HepG2 (cell line): ENCODE data around the gene DNAJB6. TPM values are rescaled to one million over a fixed set of nuclear protein-coding genes. Genes with fewer than 3 reads are reported as not detected.
A peak's percentile ranks its signal among the peaks of the same experiment; 100 is the strongest.

ENCODE experiments used
- ATAC-seq: fragments of 200-7000 bp; cut with Tn5 transposase; 3 replicates; pipeline ENCODE4 v1.9.1; 2020; ENCODE audit warnings: mild to moderate bottlenecking, moderate library complexity
- BruUV-seq: library from RNA; stranded (reverse); fragments of 400-500 nt; replicated peaks from 2 replicates; lab custom pipeline; 2021; lab: Mats Ljungman, UMichigan
- CTCF ChIA-PET: fragments of 300-600 bp; formaldehyde crosslinking; extraction: SDS; loops from one replicate; lab custom pipeline; 2021; ENCODE audit warnings: low total read pairs, inconsistent platforms, low intra/inter-chr PET ratio; lab: Yijun Ruan, JAX
- POLR2A ChIA-PET: fragments of 350-600 bp; sonication (Branson Sonifier 250); formaldehyde crosslinking; loops from one replicate; lab custom pipeline; 2020; ENCODE audit warnings: antibody characterized with exemption, inconsistent platforms; lab: Yijun Ruan, JAX
- DNase-seq: peaks from one replicate; pipeline ENCODE4 v3.0.0-alpha.2; 2015; ENCODE audit warnings: low spot score
- FAIRE-seq: peaks from 3 replicates; lab custom pipeline; 2011; peaks lifted over from hg19 to GRCh38; lab: Jason Lieb, UNC
- H2AFZ ChIP-seq: one replicate; pipeline ENCODE4 v1.6.1; 2011; ENCODE audit warnings: low read length, inconsistent platforms
- H3K27ac ChIP-seq: fragments of 300-600 bp; 3 replicates; pipeline ENCODE4 v1.8.0; 2011; ENCODE audit warnings: mixed run types, mild to moderate bottlenecking, mixed read lengths, low read length, inconsistent platforms; ENCODE audit not compliant: insufficient read depth; ENCODE audit errors: extremely low read length
- H3K27me3 ChIP-seq, 2 experiments: fragments of 200-600 bp in 1 of 2; 2 replicates in 1 of 2; 3 replicates in 1 of 2; pipeline versions ENCODE4 v1.6.0 to v1.8.0; 2011; ENCODE audit warnings: low read length in 2 of 2, mild to moderate bottlenecking in 2 of 2, moderate library complexity in 2 of 2, inconsistent platforms in 1 of 2; ENCODE audit not compliant: insufficient read depth in 2 of 2, control insufficient read depth in 1 of 2
- H3K36me3 ChIP-seq, 2 experiments: fragments of 200-600 bp in 1 of 2; replicated peaks in 1 of 2; 2 replicates in 1 of 2; 3 replicates in 1 of 2; pipeline versions ENCODE4 v1.5.1 to v1.8.0; 2011; ENCODE audit warnings: low read length in 2 of 2, inconsistent platforms in 1 of 2; ENCODE audit not compliant: insufficient read depth in 2 of 2, control insufficient read depth in 1 of 2
- H3K4me1 ChIP-seq: 2 replicates; pipeline ENCODE4 v1.5.1; 2012; ENCODE audit warnings: low read length, inconsistent platforms; ENCODE audit not compliant: insufficient read depth
- H3K4me2 ChIP-seq: 2 replicates; pipeline ENCODE4 v1.6.0; 2011; ENCODE audit warnings: low read depth, low read length, inconsistent platforms
- H3K4me3 ChIP-seq, 3 experiments: fragments of 200-600 bp in 1 of 3; sonication (generic), shearing (Covaris generic) in 1 of 3; replicated peaks in 1 of 3; 2 replicates each; pipeline ENCODE4 v1.5.1; 2011 to 2016; ENCODE audit warnings: low read length in 3 of 3, inconsistent platforms in 2 of 3, low read depth in 2 of 3, mild to moderate bottlenecking in 2 of 3, control low read depth in 1 of 3, mixed read lengths in 1 of 3; ENCODE audit not compliant: insufficient read depth in 1 of 3
- H3K79me2 ChIP-seq: one replicate; pipeline ENCODE4 v1.6.1; 2011; ENCODE audit warnings: low read length, inconsistent platforms; ENCODE audit not compliant: insufficient read depth
- H3K9ac ChIP-seq: 2 replicates; pipeline ENCODE4 v1.6.0; 2011; ENCODE audit warnings: mild to moderate bottlenecking, low read depth, low read length, inconsistent platforms; ENCODE audit not compliant: insufficient read depth
- H3K9me3 ChIP-seq: 2 replicates; pipeline ENCODE4 v1.5.1; 2012; ENCODE audit warnings: mild to moderate bottlenecking, low read length
- H4K20me1 ChIP-seq: 2 replicates; pipeline ENCODE4 v1.6.0; 2011; ENCODE audit warnings: inconsistent platforms, mild to moderate bottlenecking, low read length, moderate library complexity; ENCODE audit not compliant: insufficient read depth
- CCDC6 ChIP-seq: sonication (generic); formaldehyde crosslinking; IDR thresholded peaks from 2 replicates; pipeline ENCODE4 v1.8.1; 2022; ENCODE audit warnings: mild to moderate bottlenecking, missing genetic modification reagents, moderate library complexity
- ETV6 ChIP-seq: sonication (generic); formaldehyde crosslinking; conservative IDR thresholded peaks from 2 replicates; pipeline ENCODE4 v1.4.0; 2020; ENCODE audit warnings: missing genetic modification reagents
- HIVEP1 ChIP-seq: sonication (generic); formaldehyde crosslinking; IDR thresholded peaks from 2 replicates; pipeline ENCODE4 v1.4.0; 2020; ENCODE audit warnings: mild to moderate bottlenecking, missing genetic modification reagents
- HNRNPLL ChIP-seq: fragments of 200-400 bp; formaldehyde crosslinking; IDR thresholded peaks from 2 replicates; pipeline ENCODE4 v1.6.1; 2017; ENCODE audit warnings: mild to moderate bottlenecking, low read depth, low read length; ENCODE audit not compliant: poor library complexity, severe bottlenecking
- MLXIP ChIP-seq: sonication (generic); formaldehyde crosslinking; IDR thresholded peaks from 2 replicates; pipeline ENCODE4 v1.9.0; 2021; ENCODE audit warnings: missing genetic modification reagents, borderline replicate concordance
- PHF8 ChIP-seq: sonication (generic); formaldehyde crosslinking; IDR thresholded peaks from 2 replicates; pipeline ENCODE4 v1.5.0; 2020; ENCODE audit warnings: missing genetic modification reagents
- PLRG1 ChIP-seq: fragments of 450-650 bp; conservative IDR thresholded peaks from 2 replicates; pipeline ENCODE4 v1.6.1; 2016
- POLR2A ChIP-seq, 2 experiments: IDR thresholded peaks; 2 replicates each; pipeline ENCODE4 v1.6.1; 2011; ENCODE audit warnings: low read depth in 2 of 2, low read length in 2 of 2, mild to moderate bottlenecking in 1 of 2, moderate library complexity in 1 of 2; ENCODE audit not compliant: insufficient read depth in 1 of 2
- RBFOX2 ChIP-seq: fragments of 200-400 bp; formaldehyde crosslinking; IDR thresholded peaks from 2 replicates; pipeline ENCODE4 v1.6.1; 2017; ENCODE audit warnings: low read depth, mild to moderate bottlenecking, low read length
- RXRB ChIP-seq: IDR thresholded peaks from 2 replicates; pipeline ENCODE4 v1.6.1; 2016; ENCODE audit warnings: borderline replicate concordance, missing genetic modification reagents, missing compliant biosample characterization
- TBX3 ChIP-seq: fragments of 450-650 bp; IDR thresholded peaks from 2 replicates; pipeline ENCODE4 v1.6.1; 2017; ENCODE audit warnings: antibody characterized with exemption, mild to moderate bottlenecking, inconsistent platforms, borderline replicate concordance
- U2AF1 ChIP-seq: fragments of 200-400 bp; formaldehyde crosslinking; optimal IDR thresholded peaks from 2 replicates; pipeline ENCODE3; 2017; ENCODE audit warnings: mild to moderate bottlenecking, low read depth, low read length
- ZFAT ChIP-seq: sonication (generic); formaldehyde crosslinking; conservative IDR thresholded peaks from 2 replicates; pipeline ENCODE4 v1.8.1; 2023; ENCODE audit warnings: missing genetic modification reagents, inconsistent platforms
- ZFX ChIP-seq: sonication (generic); formaldehyde crosslinking; IDR thresholded peaks from 2 replicates; pipeline ENCODE4 v1.4.0; 2020; ENCODE audit warnings: mild to moderate bottlenecking, low read depth, missing genetic modification reagents, moderate library complexity
- ZFY ChIP-seq: sonication (generic); formaldehyde crosslinking; IDR thresholded peaks from 2 replicates; pipeline ENCODE4 v1.4.0; 2020; ENCODE audit warnings: missing genetic modification reagents
- ZNF274 ChIP-seq: sonication (generic); formaldehyde crosslinking; IDR thresholded peaks from 2 replicates; pipeline ENCODE4 v1.5.1; 2020; ENCODE audit warnings: mild to moderate bottlenecking, missing genetic modification reagents
- ZNF282 ChIP-seq: fragments of 450-650 bp; IDR thresholded peaks from 2 replicates; pipeline ENCODE4 v1.6.1; 2018; ENCODE audit not compliant: partially characterized antibody
- ZNF30 ChIP-seq: sonication (generic); formaldehyde crosslinking; IDR thresholded peaks from 2 replicates; pipeline ENCODE4 v1.5.0; 2020; ENCODE audit warnings: mild to moderate bottlenecking, missing genetic modification reagents
- ZNF333 ChIP-seq: sonication (generic); formaldehyde crosslinking; IDR thresholded peaks from 2 replicates; pipeline ENCODE4 v1.4.0; 2020; ENCODE audit warnings: mild to moderate bottlenecking, missing genetic modification reagents, borderline replicate concordance
- ZNF772 ChIP-seq: sonication (generic); formaldehyde crosslinking; IDR thresholded peaks from 2 replicates; pipeline ENCODE4 v1.5.0; 2020; ENCODE audit warnings: mild to moderate bottlenecking, missing genetic modification reagents
- ZNF788 ChIP-seq: sonication (generic); formaldehyde crosslinking; IDR thresholded peaks from 2 replicates; pipeline ENCODE4 v1.5.0; 2020; ENCODE audit warnings: mild to moderate bottlenecking, missing genetic modification reagents, borderline replicate concordance
- WGBS: methylation state at CpG from one replicate; pipeline ENCODE4 v1.1.6; 2017; ENCODE audit warnings: low lambda C conversion rate; 5-methylcytosine and 5-hydroxymethylcytosine counted together
- in situ Hi-C: cut with HindIII; loops from 2 replicates; pipeline ENCODE4 v1.10.0; 2017; ENCODE audit warnings: low pct_unique_long_range_greater_than_20kb; ENCODE audit not compliant: extremely low pct_ligation_motif_present
- intact Hi-C: fragments of 100-400 bp; cut with micrococcal nuclease; formaldehyde crosslinking; loops from one replicate; pipeline ENCODE4 v1.10.0; 2022; ENCODE audit not compliant: unreplicated experiment
- polyA plus RNA-seq, 8 experiments: library from polyadenylated mRNA; depleted of rRNA in 3 of 8; stranded (reverse) in 7 of 8; unstranded in 1 of 8; fragments of >200 nt; fragmentation: Illumina TruSeq in 4 of 8; extraction: Trizol in 4 of 8; gene quantifications; 2 replicates each; pipeline versions ENCODE4 v1.2.1 to v1.2.3, GENCODE V29; 2011 to 2016; ENCODE audit warnings: low read depth in 4 of 8, missing spikeins in 1 of 8, mixed read lengths in 1 of 8; ENCODE audit not compliant: insufficient read depth in 1 of 8
- total RNA-seq, 5 experiments: library from RNA; depleted of rRNA; stranded (reverse); fragments of >200 nt; fragmentation: Illumina TruSeq; extraction: Trizol; gene quantifications; 2 replicates each; pipeline ENCODE4 v1.2.3, GENCODE V29; 2016; ENCODE audit warnings: low read depth in 1 of 5
- TF ChIP-seq, protein P1 (sequence below): sonication (generic); formaldehyde crosslinking; IDR thresholded peaks from 2 replicates; pipeline ENCODE4 v1.8.0; 2022; ENCODE audit warnings: mild to moderate bottlenecking, missing genetic modification reagents, borderline replicate concordance

DNAJB6 gene
- total and polyA plus RNA-seq, 2 of the 13 experiments (the other 11 are each of a cell fraction or from before 2014, with no cell fraction given) = 29.9 to 53.9 TPM

DNA sequence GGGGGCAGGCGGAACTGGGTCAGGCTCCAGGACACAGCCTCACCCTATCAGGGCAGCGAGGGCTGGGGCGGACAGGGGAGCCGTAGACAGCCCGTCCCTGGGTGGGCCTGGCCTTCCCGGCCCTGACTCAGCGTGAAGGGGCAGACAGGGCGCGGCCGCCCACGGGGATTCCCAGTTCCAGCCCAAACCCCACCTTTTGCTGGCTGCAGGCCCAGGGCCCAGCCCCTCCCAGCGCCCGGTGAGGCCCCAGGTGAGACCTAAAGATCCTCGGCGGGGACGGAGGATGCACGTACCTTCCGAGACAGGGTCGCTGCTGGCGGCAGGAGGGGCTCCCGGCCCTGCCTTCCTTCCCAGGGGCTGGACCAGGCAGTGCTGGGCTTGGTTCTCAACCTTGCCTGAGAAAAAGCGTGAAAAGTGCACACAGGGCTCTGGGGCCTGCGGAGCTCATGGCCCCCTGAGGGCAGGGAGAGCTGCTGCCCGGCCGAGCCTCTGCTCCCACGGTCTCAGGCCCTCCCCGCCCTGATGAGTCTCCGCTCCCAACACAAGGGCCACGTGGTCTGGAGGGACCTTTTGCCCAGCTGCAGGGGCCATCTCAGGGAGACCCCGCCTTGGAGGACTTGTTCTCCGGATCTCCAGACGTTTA lies 43.9 kb upstream of the DNAJB6 start:
- peaks cover 60% of the 10 kb centered on the region for H3K4me1 ChIP-seq
- no peak overlapping the region for H3K27ac ChIP-seq
- POLR2A ChIA-PET = no interaction called here
- TF ChIP-seq ZFX (CRISPR knock-in tag) (peak; percentile 77), POLR2A (IDR thresholded peaks at IDR 0.05; ENCODE audit: insufficient read depth in 1 of 2, low read depth in 2 of 2, low read length in 2 of 2) (no peak), HNRNPLL (peak; percentile 33), ZFY (peak; percentile 48), PLRG1 (no peak), ZNF788 (peak; percentile 40; the same call in 1 of the 2 replicates), ZFAT (CRISPR knock-in tag) (no peak), ZNF274 (CRISPR knock-in tag) (0 out of 2 replicates have a peak, but pooled peaks have one; percentile 38), ZNF772 (0 out of 2 replicates have a peak, but pooled peaks have one; percentile 25), TBX3 (no peak), ETV6 (CRISPR knock-in tag) (no peak), RBFOX2 (peak; percentile 54; the same call in 1 of the 2 replicates), MLXIP (CRISPR knock-in tag) (no peak), HIVEP1 (CRISPR knock-in tag) (0 out of 2 replicates have a peak, but pooled peaks have one; percentile 56), ZNF333 (CRISPR knock-in tag) (no peak), ZNF30 (CRISPR knock-in tag) (no peak), U2AF1 (no peak), PHF8 (CRISPR knock-in tag) (peak; percentile 55), CCDC6 (CRISPR knock-in tag) (0 out of 2 replicates have a peak, but pooled peaks have one; percentile 43), ZNF282 (no peak), RXRB (CRISPR knock-in tag) (0 out of 2 replicates have a peak, but pooled peaks have one; percentile 27)
- TF ChIP-seq, protein P1, sequence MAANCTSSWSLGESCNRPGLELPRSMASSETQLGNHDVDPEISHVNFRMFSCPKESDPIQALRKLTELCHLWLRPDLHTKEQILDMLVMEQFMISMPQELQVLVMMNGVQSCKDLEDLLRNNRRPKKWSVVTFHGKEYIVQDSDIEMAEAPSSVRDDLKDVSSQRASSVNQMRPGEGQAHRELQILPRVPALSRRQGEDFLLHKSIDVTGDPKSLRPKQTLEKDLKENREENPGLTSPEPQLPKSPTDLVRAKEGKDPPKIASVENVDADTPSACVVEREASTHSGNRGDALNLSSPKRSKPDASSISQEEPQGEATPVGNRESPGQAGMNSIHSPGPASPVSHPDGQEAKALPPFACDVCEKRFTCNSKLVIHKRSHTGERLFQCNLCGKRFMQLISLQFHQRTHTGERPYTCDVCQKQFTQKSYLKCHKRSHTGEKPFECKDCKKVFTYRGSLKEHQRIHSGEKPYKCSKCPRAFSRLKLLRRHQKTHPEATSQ (CRISPR knock-in tag) = no peak

More for the DNA sequence above, 43.9 kb upstream of the DNAJB6 start:
- H2AFZ ChIP-seq = no peak overlapping the region
- no peaks in the 10 kb centered on the region for H3K9me3 ChIP-seq
- ATAC-seq (peak; percentile 60), DNase-seq (no peak), FAIRE-seq (no peak)
- intact Hi-C loops = no loop called here
- in situ Hi-C loops = no loop called here
- CTCF ChIA-PET = no interaction called here
- H3K9ac ChIP-seq = peak overlapping the region; percentile 66
- no peaks in the 10 kb centered on the region for H3K36me3 ChIP-seq
- no peaks in the 10 kb centered on the region for H3K79me2 ChIP-seq
- 35% methylated on average over 6 of the region's 32 CpGs for WGBS
- BruUV-seq = no TSS peak
- peaks cover 0 to 5% of the 10 kb centered on the region in 2 experiments; a peak in 1 of 5 replicates for H3K27me3 ChIP-seq
- peak overlapping the region; percentile 45 to 76 (median 56); a peak in 5 of 6 replicates for H3K4me3 ChIP-seq
- H4K20me1 ChIP-seq = no peaks in the 10 kb centered on the region
- peak overlapping the region; percentile 86 for H3K4me2 ChIP-seq
